Fibroblast of skin of scalp (primary cell): ENCODE measurements around the gene SLC12A8.
A peak's percentile ranks its signal among the peaks of the same experiment; 100 is the strongest.

Source experiments
- DNase-seq: peaks from one replicate; pipeline ENCODE4 v3.0.0-alpha.2; 2013

SLC12A8 gene

DNA sequence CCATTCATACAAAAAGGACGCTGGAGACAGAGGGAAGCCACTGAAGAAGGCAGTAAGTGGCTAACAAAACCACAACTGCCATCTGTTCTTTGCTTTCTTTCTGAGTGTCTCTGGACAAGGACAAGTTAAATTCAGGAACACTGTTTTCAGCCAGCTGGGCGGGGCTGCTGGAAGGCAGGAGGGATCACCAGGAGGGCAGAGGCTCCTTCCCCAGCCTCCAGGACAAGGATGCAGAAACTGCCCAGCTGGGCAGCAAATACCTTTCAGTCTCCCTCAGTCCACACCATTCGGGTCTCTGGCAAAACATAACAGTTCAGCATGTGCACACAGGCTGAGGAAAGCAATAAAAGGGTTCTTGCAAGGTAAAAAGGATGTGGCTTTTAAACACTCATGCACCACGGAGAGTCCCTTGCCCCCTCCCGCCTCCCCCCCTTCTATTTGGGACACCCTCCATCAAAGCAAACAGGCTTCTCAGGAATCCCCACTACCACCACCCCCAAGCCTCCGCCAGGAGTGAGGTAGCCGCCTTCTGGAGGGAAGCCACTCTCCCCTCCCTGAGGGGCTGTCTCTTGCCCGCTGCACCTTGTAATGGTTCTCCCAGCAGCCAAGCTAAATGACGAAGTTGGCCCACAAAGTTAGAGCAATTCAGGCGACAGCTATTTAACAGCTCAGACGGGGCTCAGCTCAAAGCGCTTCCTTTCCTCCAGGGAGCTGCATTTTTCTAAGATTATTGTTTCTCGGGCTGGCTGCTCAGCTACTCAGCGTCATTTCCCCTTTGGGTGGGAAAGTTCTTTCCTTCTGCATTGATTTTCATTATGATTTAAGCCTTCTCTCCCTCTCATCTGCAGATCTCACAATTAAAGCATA, 160.6 kb downstream of the SLC12A8 start:
- peak; percentile 95 for DNase-seq

DNA sequence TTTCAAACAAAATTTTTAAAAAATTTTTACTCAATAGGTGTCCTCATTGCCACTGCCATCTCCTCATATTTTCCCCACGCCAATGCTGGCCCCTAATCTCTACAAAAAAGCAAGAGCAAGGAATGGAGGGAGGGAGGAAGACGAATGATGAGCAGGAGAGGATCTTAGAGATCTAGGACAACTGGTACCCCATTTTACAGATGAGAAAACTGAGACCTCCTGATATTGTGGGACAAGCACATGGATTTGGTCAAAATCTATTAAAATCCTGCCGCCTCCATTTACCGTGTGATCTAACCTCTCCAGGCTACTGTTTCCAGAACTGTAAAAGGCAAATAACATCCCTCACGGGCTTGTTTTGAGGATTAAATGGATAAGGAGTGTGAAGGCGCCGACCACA, 161.3 kb downstream of the SLC12A8 start:
- no peak for DNase-seq

DNA sequence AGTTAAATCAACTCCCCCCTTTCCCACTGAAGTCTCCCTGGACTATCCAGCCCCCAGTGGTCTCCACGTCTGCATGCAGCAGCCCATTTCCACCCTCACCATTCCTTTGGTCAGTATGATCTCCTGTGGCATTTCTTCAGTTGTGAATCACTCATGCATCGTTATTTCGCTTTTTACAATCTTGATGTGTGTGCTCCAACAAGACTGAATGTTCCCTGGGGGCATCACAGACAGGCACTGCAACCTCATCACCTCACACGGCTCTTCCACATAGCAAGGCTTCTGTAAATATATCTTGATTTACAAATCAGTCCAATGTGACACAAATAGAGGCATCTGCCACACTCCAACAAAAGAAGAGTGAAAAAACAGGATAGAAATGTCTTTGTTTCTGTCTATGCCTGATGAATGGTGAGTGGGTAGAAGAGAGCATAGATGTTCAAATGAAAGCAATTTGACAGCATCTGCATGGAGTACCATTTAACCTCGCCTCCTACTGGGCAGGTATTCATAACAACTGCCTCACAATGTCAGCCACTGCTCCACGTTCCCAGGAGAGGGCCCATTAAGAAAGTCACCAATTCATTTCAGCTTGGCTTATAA, 162.0 kb downstream of the SLC12A8 start:
- DNase-seq, result no peak

DNA sequence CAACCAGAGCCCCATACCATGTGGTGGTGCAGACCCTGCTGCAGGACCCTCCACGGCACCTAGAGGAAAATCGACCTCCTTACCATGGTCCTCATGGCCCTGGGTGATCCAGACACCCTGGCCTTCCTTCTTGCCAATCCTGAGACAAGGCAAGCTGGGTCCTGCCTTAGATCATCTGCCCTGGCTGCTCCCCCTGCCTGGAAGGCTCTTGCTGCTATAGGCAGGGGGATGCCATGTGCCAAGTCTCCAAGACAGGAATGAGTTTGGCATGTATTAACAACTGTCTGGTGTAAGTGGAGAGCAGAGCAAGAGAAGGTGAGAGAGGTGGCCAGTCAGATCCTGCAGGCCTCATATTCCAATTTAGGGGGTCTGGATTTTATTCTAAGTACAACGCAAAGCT, 164.3 kb downstream of the SLC12A8 start:
- DNase-seq, result no peak

DNA sequence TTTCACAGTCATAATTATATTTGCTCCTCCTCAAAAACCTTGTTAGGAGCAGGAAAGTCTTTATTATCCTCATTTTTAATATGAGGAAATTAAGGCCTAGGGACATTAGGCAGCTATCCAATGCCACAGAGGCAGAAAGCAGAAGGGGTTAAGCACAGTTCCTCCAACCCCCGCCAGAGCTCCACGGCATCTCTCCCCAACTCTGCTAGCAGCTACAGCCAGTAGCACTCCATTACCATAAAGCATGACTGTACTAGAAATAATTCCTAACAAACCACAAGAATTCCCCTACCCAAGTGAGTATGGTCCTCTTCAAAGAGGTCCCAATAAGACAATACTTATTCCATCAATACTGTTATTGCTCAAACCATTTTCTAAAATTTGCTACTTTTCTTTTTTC, 166.6 kb downstream of the SLC12A8 start:
- peak; percentile 88 for DNase-seq

DNA sequence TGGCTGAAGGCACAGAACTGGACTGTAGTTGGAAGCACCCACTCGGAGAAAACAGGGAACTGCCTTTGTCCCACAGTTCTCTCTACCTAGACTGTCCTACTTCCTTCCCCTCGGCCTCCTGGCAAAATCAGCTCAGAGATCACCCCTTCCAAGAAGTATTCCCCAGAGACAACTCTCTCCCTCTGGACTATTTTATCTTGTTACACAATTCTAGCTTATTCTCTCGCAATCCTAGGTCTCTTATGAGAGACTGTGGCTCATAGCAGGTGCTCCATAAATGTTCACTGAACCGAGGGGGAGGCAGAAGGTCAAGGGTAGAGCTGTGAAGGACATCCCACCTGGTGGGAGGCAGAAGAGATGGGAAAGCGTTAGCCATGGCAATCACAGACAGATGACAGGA, 167.4 kb downstream of the SLC12A8 start:
- no peak for DNase-seq

DNA sequence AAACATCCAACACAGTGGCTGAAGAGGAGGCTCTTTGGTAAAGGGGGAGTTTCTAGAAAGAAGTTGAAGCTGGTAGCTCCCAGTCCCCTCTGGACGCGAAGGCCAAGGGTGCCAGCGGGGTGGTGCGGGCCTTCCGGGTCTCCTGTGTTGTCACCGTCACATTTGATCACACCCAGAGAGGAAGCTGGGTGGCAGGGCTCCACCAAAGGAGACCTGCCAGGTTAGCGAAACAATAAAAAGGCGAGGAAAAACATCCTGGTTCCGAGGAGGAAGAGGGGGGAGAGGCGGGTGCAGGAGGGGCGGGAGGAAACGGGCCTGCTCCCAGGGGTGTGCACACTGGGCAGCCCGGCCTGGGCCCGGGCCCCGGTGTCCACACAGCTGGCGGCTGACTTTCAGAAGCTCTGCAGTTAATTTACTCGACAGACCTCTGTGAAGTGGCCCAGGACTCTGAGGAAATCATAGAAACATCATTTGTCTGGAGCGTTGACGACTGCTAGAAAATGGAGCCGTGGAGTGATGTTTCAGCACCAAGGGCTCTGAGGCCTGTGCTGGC, 168.9 kb downstream of the SLC12A8 start:
- no peak for DNase-seq

DNA sequence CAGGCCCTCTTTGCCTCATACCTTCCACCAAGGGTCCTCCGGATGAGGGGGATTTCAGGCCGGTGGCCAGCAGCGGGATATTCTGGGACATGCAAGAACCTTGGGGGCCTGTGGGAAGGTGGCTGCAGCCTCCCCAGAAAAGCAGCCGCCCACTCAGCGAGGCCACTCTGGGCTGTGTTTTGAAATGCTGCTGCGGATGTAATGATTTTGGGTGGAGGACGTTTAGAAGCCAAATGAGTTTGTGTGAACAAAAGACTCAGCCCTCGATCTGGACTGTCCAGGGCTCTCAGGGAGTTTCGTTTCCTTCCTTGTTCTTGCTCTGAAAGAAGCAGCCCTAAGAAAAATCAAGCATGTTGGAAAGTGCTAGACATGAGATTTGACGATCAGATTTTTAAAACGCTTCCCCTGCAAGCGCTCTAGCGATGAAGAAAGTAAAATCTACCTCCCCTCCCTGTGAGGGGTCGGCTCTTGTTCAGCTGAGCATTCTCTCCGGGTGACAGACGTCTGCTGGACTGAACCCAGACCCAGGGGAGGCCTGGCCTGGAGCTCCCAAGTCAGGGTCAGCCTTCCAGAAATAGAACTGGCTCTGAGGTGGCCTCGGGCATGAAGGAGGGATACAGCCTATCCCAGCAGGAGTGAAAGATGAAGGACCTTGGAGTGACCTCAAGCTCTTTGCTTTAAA, 169.7 kb downstream of the SLC12A8 start:
- no peak for DNase-seq

DNA sequence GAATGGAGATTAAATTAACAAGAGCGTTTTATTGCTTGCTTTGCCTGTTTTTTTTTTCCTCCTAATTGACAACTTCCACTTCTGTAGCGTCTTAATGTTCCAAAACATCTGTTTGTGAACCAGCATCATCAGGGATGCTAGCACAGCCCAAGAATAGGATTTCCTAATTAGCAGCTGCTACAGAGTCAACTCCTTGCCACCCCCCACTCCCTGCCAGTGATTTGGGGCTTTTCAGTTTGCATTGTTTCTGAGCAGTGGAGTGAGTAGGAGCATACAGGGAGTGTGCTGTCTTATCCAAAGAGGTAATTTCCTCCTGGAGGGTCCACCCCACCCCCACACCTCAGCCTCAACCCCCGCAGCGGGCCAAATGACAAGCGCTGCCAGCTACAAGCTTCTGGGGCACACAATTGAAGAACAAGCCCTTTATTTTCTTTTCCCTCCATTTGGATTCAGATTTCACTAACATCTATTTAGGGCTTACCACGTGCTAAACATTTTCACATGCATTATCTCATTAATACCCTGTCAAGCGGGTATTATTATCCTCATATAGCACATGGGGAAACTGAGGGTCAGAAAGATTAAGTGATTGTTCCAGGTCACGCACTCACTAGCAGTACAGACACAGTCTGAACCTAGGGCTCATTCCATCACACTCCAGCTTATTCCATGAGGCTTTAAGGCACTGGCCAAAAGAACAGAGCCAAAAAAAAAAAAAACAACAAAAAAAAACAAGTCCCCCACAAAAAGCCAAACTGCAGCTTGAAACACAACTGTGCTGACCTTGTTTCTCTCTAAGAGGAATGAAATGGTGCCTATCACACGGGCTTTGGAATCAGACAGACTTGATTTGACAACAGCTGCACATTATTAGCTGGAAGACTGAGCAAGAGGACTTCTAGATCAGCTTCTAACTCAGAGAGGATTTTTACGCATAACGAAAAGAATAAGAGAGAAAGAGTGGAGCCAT, 173.1 kb downstream of the SLC12A8 start:
- DNase-seq, result no peak

DNA sequence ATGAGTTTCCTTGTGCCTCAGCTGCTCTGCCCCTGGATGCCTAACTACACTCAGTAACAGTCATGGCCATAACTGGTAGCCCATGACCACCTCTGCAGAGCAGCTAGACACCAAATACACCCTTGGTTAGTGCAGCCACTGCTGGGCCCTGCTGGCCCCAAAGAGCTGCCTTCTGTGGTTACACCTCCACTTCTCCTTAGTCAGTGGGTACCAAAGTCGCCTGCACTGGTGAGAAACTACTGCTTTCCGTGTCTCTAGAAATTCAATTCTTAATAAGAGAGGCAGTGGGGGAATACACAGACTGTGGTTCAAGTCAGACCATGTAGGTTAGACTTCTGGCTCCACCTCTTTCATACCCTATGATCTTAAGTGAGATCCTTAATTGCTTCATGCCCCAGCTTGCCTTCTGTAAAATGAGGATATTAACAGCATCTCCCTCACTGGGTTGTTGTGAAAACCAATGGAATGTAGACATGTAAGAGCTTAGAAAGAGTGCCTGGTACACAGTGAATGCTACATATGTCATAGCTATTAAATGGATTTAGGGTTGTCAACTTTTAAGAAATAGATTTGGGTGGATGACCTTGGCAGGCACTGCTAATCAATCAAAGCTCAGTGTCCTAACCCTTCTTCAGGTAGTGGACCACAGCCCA, 174.9 kb downstream of the SLC12A8 start:
- DNase-seq, result no peak

DNA sequence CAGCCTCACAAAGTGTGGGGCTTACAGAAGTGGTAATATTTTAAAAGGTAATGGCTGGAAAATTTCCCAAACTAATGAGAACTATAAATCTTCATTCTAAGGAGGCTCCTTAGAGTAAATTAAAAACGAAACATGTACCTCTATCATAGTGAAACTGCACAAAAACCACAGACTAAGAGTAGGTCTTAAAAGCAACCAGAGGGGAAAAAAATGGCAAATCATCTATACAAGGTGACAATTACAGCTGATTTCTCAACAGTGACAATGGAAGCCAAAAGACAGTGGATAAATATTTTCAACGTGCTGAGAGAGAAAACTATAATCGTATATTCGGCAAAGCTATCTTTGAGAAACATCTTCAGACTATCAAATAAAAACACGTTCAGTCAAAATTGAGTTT, 177.3 kb downstream of the SLC12A8 start:
- DNase-seq, result no peak

DNA sequence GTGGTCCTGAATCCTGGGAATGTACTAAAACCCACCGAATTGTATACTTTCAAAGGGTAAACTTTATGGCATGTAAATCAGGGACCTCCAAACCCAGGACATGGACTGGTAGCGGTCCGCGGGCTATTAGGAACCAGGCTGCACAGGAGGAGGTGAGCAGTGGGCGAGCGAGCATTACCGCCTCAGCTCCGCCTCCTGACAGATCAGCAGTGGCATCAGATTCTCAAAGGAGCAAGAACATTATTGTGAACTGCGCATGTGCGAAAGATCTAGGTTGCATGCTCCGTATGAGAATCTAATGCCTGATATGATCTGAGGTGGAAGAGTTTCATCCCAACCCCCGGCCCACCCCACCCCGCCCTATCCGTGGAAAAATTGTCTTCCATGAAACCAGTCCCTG, 178.9 kb downstream of the SLC12A8 start:
- no peak for DNase-seq

DNA sequence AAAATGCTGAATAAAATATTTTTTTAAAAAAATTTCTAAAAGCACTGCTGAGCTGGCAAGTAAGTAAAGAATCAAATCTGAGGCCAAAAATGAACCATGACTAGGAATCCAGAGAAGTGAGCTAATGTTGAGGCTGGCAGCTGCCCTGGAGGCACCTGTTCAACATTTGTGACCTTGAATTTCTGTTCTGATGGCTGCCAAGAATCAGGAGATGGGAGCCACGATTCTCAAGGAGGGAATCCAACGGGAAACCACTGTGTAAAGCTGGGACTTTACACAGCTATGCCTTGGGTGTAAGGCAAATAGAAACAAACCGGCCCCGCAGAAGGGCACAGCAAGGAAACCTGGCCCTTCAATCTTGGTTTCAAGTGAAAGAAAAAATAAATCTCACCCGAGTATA, 179.4 kb downstream of the SLC12A8 start:
- DNase-seq, result no peak

DNA sequence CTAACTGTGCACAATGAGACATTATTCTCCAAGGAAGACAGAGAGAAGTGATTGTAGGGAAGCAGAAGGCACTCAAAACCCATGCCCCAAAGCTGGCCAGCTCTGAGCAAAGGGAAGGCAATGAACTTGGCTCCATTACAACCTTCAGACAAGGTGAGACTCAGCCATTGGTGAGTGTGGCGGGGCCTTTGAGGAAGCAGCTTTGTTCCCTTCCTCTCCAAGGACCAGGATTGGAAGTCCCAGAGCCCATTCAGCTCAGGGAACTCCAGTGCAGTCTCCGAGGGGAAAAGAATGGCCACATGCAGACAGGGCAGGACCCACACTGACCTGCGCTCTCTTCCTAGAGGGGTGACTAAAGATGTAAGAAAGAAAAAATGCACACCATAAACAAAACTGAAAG, 179.9 kb downstream of the SLC12A8 start:
- DNase-seq, result no peak
